EL (cell line): ENCODE results near the gene PRDM10.
"Not testable (repeated sequence)": the region's sequence is repeated elsewhere in the genome, so short reads cannot be mapped to it uniquely, and the experiment has no call there.

Experiments used
- DNase-seq: peaks from one replicate; pipeline ENCODE4 v3.0.0-alpha.2; 2016

Gene PRDM10

GRCh38 chr11:129973809-129974208 is 28.8 kb downstream of the PRDM10 start:
- DNase-seq, result no peak

GRCh38 chr11:129973068-129973467 is 29.6 kb downstream of the PRDM10 start:
- no peak for DNase-seq

- no peak for DNase-seq
Observed at GRCh38 chr11:129972611-129973010, 30.0 kb downstream of the PRDM10 start.

DNA sequence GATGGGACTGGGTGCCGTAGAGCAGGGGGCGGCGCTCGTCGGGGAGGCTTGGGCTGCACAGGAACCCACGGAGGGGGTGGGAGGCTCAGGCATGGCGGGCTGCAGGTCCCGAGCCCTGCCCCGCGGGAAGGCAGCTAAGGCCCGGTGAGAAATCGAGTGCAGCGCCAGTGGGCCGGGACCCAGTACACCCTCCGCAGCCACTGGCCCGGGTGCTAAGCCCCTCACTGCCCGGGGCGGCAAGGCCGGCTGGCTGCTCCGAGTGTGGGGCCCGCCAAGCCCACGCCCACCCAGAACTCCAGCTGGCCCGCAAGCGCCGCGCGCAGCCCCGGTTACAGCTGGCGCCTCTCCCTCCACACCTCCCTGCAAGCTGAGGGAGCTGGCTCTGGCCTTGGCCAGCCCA is 30.8 kb downstream of the PRDM10 start:
- DNase-seq, result not testable (repeated sequence)

DNA sequence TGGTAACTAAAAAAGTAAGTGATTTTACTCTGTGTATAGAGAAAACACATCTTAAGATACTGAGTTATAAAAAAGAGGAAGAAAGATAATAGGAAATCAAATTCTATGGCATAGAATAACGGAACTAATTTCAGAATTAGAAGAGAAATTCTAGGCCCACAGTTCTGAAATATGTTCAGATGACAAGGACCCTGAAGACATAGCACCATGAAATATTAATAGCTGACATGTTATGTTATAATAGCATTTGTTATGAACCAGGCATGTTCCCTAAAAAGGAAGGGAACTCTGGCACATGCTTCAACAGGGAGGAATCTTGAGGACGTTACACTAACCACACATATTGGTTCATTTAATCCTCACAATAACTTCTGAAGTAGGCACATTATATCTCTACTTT is 32.7 kb downstream of the PRDM10 start:
- no peak for DNase-seq

DNA sequence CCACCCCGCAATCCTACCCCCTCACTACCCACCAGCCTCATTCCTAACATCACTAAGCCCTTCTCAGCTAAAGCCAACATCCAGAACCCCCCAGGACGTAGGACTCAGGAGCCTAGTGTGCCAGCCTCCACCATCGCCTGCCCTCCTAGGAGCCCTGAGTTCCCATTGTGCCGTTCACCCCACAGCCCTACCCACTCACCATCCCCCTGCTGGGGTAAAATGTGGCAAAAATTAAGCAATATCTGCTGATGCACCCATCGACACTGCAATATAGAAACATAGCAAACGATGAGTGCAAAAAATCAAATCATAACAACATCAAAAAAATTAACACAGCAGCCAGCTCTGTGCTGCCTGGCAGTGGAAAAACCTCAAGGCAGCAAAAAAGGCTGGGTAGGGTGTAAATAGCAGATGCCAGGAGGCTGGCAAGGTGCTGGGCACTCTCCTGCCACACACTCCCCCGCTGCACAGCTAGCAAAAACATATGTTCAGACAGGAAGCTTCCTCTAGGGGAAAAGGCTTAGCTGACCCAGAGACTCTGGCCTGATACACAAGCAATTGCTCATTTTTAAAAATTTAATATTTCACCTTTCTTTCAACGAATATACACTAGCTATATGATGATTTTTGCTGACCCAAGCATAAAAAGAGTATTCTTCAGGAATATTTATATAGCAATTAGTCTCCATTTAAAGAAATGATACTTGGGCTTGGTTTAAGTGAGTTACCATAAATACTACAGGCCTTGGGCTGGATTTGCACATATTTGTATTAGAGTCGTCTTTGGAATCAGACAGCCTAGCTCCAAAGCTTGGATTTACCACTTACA is 33.8 kb downstream of the PRDM10 start:
- DNase-seq, result no peak

DNA sequence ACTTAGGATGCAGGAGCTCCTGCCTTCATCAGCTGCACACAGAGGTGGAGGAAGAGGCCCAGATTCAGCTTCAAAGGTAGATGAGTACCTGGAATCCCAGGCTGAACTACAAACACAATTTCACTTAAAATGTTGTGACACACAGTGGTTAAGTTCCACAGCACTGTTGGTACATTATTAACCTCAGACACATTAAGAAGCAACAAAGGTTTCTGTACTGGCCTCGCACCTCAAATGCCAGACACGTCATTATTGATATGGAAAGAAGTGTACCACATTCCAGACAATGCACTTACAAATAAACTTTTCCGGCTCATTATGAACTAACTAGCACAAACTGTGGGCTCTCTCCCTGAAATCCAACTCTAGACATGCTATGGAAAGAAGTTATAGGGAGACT is 34.6 kb downstream of the PRDM10 start:
- DNase-seq, result no peak

- DNase-seq, result no peak
Observed at GRCh38 chr11:129965248-129965647, 37.4 kb downstream of the PRDM10 start.

DNA sequence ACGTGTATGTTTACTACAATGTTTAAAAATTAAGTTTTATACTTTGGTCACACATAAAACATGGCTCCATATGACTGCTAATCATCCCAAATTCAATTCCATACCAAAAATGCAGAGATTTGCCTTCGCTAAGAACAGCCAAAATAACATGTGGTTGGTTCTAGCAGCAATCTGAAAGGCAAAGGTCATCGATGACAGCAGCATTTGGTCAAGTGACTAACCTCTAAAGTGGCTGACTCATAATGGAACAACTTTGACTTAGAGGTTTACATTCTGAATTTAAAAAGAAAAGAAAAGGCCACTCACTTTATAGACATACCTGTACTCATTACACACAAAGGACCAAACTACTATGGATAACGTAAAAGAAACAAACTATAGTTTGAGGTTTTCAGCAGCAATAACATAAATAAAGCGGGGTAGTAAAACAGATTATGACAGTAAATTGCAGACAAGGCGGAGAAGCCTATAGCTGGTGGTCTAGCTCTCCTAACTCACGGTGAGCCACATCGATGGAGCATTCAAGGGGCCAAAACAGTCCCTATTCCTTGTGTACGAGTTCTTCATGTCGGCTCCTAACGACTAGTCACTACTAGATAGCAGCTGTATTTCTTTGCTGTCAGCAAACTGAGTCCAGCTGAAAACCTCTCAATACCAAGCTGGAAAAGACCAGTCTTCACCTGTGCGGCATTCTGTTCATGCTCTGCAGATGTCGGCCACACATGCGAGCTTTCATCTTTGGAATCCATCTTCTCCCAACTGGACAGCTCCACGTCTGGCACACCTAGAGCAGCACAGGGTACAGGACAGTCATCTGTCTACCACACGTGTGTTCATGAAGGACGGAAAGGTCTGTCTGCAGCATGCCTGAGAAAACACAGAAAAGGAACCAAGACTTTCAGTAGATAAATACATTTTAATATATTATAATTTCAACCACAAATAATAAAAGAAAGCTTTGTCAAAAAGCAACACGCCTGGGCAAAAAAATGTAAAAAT is 42.1 kb downstream of the PRDM10 start:
- DNase-seq, result peak; percentile 93

DNA sequence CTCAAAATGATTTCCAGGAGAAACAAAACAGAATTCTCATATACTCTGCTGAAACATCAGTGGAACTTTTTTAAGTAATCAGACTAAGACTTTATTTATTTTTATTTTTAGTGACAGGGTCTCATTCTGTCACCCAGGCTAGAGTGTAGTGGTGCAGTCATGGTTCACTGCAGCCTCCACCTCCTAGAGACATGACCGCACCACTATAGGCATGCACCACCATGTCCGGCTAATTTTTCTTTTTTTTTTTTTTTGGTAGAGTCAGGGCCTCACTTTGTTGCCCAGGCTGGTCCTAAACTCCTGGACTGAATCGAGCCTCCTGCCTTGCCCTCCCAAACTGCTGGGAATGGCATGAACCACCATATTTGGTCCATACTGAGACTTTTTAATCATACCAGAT is 42.9 kb downstream of the PRDM10 start:
- no peak for DNase-seq

DNA sequence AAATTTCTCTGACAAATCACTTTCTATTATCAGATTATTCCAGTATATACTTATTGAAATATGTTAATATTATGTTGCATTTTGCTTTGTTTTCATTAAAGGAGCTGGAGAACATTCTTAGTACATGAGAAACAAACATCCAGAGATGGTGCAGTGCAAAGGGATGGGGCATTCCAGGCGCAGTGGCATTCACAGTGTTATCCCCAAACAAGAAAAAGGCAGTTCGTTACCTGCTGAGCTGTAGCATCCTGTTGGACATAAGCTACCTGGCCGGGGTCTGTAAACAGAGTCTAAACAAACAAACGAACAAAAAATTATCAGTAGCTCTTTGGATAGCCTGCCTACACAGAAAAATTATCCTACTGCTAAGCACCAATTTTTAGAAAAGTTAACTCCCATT is 47.4 kb downstream of the PRDM10 start:
- no peak for DNase-seq

- DNase-seq, result not testable (repeated sequence)
Observed at GRCh38 chr11:129954703-129955102, 47.9 kb downstream of the PRDM10 start.

DNA sequence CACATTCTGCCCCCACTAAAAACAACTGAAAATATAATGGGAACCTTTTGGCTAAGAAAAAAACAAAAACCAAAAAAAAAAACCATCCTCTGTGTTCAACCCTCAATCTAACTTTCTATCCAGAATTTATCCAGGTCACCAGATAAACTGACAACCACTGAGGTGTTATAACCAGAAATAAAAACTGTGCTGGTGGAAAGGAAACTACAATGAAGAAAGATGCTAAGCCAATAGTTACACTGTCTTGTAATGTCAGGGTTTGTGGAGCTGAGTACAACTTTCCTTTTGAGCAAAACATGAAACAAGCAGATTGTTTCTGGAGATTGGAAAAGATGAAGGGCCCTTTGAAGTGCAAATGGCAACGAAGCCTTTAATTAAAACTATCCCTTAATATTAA is 50.8 kb downstream of the PRDM10 start:
- no peak for DNase-seq

DNA sequence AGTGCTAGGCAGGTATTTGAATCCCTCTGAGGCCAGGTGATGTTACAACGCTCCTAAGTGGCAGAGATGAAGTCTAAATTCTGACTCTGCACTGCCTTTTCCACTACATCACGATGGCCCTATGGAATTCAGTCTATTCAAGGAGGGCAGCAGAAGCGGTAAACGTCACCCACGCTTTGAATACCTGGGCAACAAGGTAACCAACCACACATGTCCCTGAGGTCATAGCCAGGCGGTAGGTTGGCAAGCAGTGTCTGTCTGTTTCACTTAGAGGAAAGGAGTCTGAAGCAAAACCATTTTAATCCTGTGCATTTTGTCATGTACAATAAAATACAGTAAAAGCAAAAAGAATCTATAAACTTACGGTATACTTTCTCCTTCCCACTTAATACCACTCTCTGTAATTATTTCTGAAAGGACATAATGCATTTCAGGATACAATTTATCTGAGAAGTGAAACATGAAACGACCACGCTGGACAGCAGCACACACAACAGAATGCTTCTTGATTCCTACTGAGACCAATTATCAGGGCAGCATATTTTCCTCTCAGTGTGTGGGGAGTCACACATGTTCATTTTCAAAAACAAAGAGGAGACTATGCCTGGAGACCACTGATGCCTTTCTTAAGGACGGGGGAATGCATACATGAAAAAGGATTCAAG is 51.3 kb downstream of the PRDM10 start:
- DNase-seq, result no peak

GRCh38 chr11:129950101-129951091 is 52.2 kb downstream of the PRDM10 start:
- no peak for DNase-seq

DNA sequence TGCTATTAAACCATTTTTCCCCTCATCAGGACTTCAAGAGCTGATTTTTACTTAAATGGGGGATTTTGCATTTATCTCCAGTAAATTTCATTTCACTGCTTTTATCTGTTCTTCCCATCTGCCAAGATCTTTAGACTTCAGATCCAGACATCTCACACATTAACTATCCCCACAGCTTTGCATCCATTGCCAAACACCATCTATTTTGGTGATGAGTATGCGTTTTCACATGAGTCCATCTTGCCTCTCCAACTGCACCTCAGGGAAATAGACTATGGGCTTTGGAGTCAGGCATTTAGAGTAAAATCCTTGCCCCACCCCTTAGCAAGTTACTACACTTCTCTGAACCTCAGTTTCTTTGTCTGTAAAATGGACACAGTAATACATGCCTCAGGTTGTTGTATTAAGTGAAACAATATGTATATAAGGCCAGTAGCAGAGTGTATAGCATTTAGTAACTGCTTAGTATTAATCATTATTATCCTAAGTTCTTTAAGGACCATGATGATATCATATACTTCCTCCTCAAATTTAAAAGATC is 53.6 kb downstream of the PRDM10 start:
- no peak for DNase-seq

- no peak for DNase-seq
Observed at GRCh38 chr11:129947474-129947873, 55.2 kb downstream of the PRDM10 start.

DNA sequence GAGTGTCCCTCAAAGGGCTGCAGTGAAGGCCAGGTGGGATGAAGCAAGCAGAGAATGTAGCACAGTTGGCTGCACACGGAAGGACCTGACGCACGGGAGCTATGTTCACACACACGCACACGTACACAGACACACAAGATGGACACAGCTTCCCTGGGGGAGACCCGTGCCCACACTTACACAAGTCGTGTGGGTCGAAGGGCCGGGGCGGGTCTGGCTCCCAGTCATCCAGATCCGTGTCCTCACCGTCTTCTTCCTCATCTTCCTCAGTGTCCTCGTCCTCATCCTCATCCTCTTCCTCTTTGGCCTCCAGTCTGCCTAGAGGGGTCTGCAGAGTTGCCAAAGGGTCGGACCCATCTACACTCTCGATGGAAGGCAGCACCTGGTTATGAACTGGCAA is 55.7 kb downstream of the PRDM10 start:
- no peak for DNase-seq

GRCh38 chr11:129946256-129946655 is 56.4 kb downstream of the PRDM10 start:
- DNase-seq, result no peak

DNA sequence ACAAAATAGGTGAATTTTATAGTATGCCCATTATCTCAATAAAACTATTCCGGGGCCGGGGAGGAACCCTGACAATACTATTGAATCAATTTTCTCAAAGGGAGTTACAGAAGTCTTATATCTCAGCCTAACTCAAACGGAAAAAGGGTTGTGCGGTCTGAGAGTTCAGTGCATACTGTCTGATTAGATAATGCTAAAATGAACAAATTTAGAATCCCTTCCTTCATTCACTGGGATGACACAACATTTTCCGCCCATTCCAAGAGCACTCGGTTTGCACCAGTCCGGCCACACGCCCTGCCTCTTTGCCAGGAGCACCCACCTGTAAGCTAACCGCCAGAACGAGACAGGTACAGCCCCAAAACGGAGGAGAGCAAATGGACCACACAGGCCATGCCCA is 57.3 kb downstream of the PRDM10 start:
- no peak for DNase-seq

GRCh38 chr11:129944696-129945095 is 57.9 kb downstream of the PRDM10 start:
- no peak for DNase-seq

GRCh38 chr11:129943036-129943435 is 59.6 kb downstream of the PRDM10 start:
- no peak for DNase-seq
